Amniotic stem cell (primary cell): ENCODE results near the gene LHFPL3.

Experiments
- DNase-seq: peaks from one replicate; lab custom pipeline; 2025; lab: John Stamatoyannopoulos, UW

The LHFPL3 gene

GRCh38 chr7:104371216-104371979 lies 43.0 kb downstream of the LHFPL3 start:
- DNase-seq: no peak

DNA sequence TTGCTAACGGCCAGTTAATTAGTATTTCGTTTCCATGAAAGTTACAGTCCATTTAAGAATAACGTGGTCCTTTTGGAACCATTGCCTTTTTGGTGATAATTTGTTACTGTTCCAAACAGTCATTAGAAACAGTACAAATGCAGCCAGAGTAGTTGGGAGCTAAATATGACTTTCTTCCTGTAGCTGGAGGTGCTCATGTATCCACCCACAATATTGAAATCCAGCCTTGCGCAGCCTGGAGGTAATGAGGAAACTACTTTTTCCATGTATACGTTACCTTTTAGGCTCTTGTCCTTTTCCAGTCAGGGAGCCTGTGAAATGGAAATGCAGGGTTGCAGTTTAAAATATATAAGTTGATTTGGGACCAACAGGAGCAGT lies 43.6 kb downstream of the LHFPL3 start:
- DNase-seq: no peak

DNA sequence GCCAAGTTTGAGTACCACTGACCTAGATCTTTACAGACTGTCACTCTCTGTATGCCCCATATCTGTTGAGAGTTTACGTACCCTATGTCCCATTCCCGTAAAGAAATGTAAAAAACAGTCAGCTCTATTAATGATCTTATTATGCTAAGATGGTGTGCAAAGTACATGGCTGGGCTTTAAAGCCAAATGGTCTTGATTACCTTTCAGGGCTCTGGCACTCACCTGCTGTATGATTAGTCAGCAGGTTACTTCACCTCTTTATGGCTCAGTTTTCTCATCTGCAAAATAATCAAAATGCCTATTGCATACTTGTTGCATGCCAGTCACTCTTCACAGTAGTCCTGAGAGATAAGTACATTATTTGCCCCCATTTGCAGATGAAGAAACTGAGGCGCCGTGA lies 54.2 kb downstream of the LHFPL3 start:
- DNase-seq: no peak

GRCh38 chr7:104386943-104387342 lies 58.5 kb downstream of the LHFPL3 start:
- DNase-seq: no peak

DNA sequence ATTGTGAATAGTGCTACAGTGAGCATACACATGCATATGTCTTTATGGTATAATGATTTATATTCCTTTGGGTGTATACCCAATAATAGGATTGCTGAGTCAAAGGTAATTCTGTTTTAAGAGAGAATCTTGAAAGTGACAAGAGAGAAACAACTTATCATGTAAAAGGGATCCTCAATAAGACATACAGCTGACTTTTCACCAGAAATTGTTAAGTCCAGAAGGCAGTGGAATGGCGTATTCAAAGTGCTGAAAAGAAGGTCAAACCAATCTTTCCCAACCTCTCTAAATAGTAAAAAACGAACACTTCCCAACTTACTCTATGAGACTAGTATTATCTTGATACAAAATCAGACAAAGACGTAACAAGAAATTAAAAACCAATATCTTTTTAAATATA lies 59.8 kb downstream of the LHFPL3 start:
- no peak for DNase-seq

DNA sequence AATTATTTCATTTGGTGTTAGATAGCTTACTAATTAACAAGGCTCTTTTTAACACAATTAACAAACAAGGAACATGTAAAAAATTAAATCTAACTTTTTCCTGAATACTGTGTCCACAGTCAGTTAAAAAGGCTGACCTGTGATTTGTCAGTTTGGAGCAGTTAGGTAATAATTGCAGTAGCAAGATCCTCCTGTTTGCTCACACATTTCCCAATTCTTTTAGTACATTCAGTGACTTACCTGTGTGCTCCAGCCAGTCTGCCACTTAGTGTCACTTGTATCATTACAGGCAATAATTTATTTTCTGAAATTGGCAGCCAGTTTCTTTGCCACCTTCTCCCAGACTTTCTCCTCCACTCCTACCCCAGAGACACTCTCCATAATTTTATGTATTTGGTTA lies 66.8 kb downstream of the LHFPL3 start:
- no peak for DNase-seq

DNA sequence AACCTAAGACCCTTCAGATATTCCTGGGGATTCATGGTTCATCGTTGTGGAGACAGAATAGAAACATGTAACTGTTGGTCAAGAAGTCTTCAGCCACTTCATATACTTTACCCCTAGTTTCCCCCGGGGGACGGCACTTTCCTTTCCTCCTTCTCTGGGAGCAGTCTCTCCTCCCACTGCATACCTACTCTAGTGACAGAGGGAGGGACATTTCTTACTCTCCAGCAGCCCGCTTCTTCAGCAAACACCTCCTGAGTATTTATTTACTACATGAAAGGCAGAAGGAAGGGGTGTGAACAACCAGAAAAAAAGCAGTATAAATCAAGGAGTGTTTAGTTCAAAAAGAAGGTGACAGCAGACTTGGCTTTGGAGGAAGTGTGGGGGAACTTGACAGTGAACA lies 69.0 kb downstream of the LHFPL3 start:
- no peak for DNase-seq

DNA sequence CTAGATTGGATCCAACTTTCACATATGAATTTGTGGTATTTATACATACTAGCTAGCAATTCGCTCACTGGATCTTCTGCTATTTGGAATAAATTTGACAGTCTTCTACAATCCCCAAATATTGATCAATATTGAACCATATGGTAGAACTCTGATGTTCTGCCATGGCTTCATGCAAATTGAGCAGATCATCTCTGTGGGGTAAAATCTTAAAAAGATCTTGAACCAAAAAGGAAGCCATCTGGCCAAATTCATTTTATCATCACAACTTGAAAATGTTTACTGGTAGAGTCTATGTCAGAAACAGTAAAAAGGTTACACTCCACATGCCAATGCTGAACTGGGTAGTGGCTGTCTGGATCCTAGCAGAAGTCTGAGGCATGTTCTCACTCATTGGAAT lies 80.0 kb downstream of the LHFPL3 start:
- no peak for DNase-seq

- DNase-seq: no peak
These were observed 82.3 kb downstream of the LHFPL3 start for GRCh38 chr7:104410742-104411141.

- no peak for DNase-seq
These were observed 84.5 kb downstream of the LHFPL3 start for GRCh38 chr7:104412911-104413310.

GRCh38 chr7:104414216-104414615 lies 85.8 kb downstream of the LHFPL3 start:
- no peak for DNase-seq

DNA sequence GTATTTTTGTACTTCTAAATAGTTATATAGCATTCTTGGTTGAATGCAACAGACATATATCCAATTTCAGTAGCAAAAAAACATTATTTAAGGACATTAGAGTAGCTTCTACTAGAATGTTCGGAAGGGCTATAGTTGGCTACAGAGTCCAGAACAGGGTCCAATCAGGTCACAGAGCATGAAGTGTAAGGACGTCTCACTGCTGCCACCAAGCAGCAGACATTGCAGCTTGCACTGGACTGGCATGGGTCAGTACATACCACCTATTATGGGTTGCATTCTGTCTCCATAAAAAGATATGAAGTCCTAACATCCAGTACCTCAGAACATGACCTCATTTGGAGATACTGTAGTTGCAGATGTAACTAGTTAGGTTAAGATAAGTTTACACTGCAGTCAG lies 87.3 kb downstream of the LHFPL3 start:
- no peak for DNase-seq

DNA sequence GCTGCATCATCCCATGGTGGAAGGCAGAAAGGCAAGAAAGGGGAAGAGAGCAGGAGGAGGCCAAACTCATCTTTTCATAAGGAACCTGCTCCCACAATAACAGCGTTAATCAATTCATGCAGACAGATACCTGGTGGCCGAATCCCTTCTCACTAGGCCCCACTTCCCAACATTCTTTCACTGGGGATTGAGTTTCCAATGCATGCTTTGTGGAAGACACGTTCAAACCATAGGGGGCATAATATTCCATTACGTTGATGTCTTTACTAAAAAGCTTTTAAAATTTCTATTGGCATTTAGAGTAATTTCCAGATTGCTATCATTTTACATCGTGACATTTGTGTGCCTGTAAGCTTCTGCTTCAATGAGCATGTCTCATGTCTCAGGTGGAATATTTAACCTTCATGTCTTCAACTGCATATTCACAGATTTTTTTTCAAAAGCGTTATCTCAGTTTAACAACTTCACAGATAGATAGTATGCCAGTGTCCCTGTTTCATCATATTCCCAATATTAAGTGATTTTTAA lies 88.5 kb downstream of the LHFPL3 start:
- DNase-seq: no peak

DNA sequence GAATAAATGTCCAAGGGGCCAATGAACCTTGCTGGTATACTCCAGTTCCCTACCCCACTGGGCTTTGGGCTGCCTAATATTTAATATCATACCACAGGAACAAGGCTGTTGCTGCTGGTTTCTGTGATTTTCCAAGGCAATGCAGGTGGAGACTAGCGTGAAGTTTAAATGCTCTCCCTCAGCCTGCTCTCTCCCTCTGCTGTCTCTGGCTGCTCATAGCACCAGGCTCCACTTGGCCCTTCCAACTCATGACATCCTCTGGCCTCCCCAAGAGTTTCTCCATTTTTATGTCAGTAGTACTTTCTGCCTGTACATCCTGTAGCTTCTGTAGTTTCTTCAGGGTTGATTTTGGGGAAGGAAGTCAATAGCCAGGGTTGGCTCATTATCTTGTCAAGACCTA lies 103.5 kb downstream of the LHFPL3 start:
- DNase-seq: no peak

GRCh38 chr7:104434129-104434528 lies 105.7 kb downstream of the LHFPL3 start:
- no peak for DNase-seq

DNA sequence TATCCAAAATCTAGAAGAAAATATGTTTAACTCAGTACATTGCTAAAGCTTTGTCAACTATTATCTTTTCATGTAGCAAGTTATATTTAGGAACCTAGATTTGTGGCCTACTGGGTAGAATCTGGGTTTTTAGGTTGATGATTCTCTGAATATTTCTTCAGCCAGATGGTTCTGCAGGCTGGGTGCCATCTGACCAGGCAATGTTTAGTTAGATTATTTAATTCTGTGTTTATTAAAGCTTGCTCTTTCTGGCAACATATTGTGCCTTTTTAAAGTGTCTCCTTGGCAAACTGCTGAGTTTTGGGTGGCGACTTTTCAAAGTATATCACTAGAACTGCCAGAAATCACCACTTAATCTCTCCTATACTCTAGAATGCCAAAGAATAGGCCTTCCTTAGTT lies 114.1 kb downstream of the LHFPL3 start:
- DNase-seq: no peak

DNA sequence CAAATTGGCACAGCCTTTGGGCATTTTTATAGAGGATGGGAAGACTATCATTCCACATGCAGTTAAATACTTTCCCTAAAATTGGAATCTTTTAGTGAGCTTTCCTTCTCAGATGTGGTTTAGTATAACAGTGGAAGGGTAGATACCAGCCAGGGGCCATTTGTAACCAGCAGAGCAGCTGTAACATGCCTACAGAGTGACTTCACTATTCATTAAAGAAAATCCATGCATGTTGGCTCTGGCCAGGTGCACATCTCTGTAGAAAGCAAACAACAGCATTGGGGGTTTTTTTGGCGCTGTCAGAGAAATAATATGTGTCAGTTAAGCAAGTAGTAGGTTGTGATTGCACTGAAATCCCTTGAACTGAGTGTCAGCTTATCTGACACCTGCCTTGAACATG lies 115.6 kb downstream of the LHFPL3 start:
- DNase-seq: no peak

DNA sequence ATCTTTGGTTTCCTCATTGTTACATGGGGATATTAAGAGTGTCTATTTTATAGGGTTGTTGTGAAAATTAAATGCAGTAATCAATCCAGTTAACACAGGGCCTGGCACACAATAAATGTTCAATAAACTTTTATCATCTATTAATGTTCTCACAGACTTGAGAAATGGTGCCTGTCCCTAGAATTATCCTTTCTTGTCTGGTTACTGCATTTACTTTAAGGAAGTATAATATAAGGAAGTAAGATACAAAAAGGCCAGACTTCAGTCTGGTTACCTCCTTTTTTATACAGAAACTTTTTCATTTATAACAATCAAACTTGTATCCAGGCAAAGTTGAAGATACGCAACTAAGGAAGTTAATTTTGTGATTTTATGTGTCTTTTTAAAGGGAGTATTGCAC lies 117.0 kb downstream of the LHFPL3 start:
- DNase-seq: no peak

DNA sequence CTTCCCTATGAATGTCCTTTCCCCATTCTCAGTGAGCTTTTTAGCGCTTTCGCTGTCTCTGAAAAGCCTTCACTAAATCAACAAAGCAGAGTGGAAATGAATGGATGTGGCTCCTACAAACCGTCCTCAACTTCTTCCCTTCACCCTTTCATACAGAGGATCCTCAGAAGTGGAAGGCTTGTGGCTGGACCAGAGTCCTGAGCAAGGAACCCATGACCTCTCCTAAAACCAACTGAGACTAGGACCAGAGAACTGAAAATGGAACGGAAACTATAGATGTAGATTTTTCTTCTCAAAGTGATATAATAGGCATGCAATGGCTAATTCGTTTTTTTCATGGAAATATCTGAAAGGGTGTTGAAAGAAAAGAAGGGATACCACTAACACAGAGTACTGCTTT lies 122.5 kb downstream of the LHFPL3 start:
- DNase-seq: no peak

DNA sequence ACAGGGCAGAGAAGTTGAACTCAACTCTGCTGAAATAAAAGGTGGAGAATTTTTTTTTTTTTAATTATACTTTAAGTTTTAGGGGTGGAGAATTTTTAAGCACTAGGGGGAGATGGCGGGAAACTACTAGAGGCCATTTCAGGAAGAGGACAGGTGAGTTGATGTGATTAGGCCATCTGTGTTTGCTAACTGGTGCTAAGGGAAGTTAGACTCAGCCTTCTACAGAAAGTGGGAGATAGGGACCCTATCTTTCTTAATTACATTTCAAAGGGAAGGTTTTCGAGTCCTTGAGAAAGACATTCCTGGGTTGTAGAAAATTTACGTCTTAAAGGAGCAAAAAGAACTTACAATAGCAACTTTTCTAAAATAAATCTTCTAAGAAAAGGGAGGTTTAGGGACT lies 124.8 kb downstream of the LHFPL3 start:
- DNase-seq: no peak

DNA sequence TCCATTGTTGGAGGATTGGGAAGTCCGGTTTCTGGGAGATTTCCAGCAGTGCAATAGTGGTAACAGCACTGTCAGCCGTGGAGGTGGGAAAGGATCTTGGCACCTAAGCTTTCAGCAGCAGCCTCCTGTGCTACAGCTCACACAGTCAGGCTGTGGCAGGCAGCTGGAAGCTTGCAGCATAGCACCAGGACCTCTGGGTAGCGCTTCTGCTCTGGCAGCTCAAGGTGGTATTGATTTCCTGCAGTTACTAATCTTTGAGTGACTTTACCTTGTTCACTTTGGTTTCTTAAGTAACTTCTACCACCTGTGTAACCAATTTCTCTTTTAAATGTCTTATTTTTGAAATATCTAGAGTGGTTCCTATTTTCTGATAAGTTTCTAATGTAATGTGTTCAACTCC lies 130.5 kb downstream of the LHFPL3 start:
- no peak for DNase-seq

DNA sequence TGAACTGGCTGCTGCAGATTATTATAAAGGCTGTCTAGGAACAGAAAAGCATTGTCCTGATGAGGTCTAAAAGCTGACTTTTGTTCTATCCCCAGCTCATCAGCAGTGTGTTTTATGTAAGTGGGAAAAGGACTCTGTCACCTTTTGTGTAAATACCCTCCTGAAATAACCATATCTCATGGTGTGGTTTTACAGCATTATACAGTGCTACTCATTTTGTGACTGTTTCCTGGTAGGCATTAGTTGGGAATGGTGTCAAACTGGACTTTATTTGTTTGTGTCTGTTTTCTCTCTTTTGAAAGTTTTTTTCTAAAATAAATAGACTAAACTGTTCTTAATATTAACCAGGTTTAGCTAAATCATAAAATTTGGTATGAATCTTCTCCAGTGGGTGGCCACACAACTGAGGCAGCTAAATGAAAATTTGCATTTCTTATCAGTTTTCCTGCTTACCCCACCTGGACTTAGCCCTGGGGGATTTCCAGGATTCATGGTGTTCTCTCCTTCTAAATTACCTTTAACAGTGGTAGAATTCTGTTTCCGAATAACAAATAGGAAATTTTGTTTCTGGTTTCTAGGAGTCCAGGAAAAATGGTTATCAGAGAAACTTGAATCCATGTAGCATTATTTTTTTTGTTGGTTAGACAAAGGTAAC lies 140.9 kb downstream of the LHFPL3 start:
- DNase-seq: no peak

DNA sequence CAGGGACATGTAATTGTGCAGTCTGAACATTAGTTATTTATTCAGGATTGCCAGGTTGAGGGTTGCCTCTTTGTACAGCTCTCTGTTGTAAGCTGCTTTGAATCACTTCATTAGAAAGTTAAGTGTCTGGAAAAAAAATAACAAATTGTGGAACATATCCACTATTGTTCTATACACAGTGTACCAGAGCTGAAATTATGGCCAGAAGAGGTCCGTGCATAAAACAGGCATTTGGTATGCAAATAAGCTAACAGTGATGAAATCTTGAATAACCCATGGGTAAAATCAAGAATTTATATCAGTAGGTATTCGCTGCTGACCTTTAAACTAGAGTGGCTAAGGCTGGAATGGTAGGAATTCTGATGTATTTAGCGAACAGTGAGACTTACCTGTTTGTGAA lies 152.1 kb downstream of the LHFPL3 start:
- DNase-seq: no peak
